ENCODE data around the gene KCNMB4. TPM values are rescaled to one million over a fixed set of nuclear protein-coding genes. Genes with fewer than 3 reads are reported as not detected.

KCNMB4 gene, protein sequence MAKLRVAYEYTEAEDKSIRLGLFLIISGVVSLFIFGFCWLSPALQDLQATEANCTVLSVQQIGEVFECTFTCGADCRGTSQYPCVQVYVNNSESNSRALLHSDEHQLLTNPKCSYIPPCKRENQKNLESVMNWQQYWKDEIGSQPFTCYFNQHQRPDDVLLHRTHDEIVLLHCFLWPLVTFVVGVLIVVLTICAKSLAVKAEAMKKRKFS
- 0.65 and 1.9 TPM in 2 replicates for total RNA-seq

DNA sequence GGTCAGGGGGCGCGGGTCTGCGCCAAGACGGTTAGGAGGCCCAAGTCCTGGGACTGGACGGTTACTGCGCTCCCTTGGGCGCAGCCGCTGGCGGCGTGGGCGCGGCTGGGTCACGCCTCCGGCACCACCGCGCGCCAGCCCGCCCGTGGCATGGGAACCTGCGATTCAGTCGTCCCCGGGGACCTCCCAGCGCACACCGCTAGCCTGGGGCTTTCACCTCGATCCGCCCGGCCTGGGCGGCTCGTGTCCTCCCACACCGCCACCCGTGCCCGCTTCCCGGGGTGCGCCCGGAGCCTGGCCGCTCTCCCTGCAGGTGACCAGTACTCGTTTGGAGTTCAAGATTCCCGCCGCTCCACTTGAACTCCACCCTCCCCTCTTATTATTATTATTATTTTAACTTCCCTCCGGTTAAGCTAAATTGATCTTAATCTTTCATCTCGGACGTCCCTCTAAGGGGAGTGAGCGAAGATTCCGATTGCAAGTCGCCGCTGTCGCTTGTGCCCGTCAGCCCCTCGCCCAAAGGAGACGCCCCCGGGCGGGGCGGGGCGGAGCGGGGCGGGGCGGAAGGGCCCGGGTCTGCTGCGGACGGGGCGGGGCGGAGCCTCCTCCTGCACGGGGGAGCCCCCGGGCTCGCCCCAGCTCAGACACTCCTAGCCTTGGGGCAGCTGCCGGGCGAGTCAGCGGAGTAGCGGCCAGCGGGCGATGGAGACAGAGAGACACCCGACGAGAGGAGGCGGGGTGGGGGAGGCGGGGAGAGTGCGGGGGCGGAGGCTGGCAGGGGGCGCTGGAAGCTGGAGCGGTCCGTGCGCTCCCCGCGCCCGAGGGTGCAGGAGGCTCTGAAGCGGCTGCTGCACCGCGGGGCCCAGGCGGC, at the start of gene KCNMB4:
KCNMB4 (plus strand) TSS at position 643 of the 871 bp plus-strand sequence. CDS start 445 bp downstream, outside the sequence.

Other genes starting within 250 kb of the KCNMB4 start
- 58.2 and 62.5 TPM in 2 replicates for gene CNOT2, start 122.9 kb upstream of the KCNMB4 start, total RNA-seq